Measurements from ENCODE around the gene ATP11A. TPM values are rescaled to one million over a fixed set of nuclear protein-coding genes. Genes with fewer than 3 reads are reported as not detected.

ATP11A gene
- total RNA-seq, 1 experiment from 2014 or later = 9.4 TPM

GRCh38 chr13:112643759-112644459, 45.9 kb upstream of the ATP11A start:
- TF ChIP-seq CTCF (conservative IDR thresholded peaks at IDR 0.05; ENCODE audit: low read depth, low read length) = no peak
- CTCF ChIA-PET = no interaction called here
- intact Hi-C loops (cut with micrococcal nuclease; ENCODE audit: unreplicated experiment) = no loop called here

DNA sequence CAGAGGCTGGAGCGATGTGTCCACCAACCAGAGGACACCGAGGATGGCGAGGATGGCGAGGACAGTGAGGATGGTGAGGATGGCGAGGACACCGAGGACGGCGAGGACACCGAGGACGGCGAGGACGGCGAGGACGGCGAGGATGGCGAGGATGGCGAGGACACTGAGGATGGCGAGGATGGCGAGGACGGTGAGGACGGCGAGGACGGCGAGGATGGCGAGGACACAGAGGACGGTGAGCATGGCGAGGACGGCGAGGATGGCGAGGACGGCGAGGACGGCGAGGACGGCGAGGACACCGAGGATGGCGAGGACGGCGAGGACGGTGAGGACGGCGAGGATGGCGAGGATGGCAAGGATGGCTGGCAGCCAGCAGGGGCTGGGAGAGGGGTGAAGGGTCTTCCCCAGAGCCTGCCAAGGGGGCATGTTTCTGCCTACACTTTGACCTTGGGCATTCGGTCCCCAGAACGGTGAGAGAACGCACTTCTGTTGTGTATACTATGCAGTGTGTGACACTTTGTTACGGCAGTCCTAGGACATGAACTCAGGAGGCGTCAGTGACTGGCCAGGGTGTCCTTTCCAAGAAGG, 44.4 kb upstream of the ATP11A start:
- Histone ChIP-seq H3K36me3 (ENCODE audit: insufficient read depth, low read length, poor library complexity, severe bottlenecking) (no peaks in the 10 kb centered on the region), H3K4me3 (ENCODE audit: low read depth, low read length, poor library complexity, severe bottlenecking) (no peak overlapping the region), H3K27ac (ENCODE audit: low read depth, low read length, poor library complexity, severe bottlenecking) (no peak overlapping the region), H3K9me3 (ENCODE audit: low read depth, low read length, poor library complexity, severe bottlenecking) (no peaks in the 10 kb centered on the region), H3K4me1 (ENCODE audit: insufficient read depth, low read length, poor library complexity, severe bottlenecking) (no peaks in the 10 kb centered on the region), H3K27me3 (replicated peaks; ENCODE audit: insufficient read depth, low read depth, low read length, poor library complexity) (peaks cover under 1% of the 10 kb centered on the region)
- TF ChIP-seq CTCF (conservative IDR thresholded peaks at IDR 0.05; ENCODE audit: low read depth, low read length) (no peak), EZH2 (IDR thresholded peaks at IDR 0.05; ENCODE audit: borderline replicate concordance, low read depth, low read length, poor library complexity, severe bottlenecking) (no peak)
- no peak for DNase-seq (ENCODE audit: low spot score)
- CTCF ChIA-PET = no interaction called here
- POLR2A ChIA-PET (ENCODE audit: low non-redundant PET) = no interaction called here
- intact Hi-C loops (cut with micrococcal nuclease; ENCODE audit: unreplicated experiment) = no loop called here
- no TSS peak for BruUV-seq (replicated peaks)

More at GRCh38 chr13:112643759-112644459, 45.9 kb upstream of the ATP11A start:
- Histone ChIP-seq H3K36me3 (ENCODE audit: insufficient read depth, low read length, poor library complexity, severe bottlenecking) (no peaks in the 10 kb centered on the region), H3K4me1 (ENCODE audit: insufficient read depth, low read length, poor library complexity, severe bottlenecking) (no peaks in the 10 kb centered on the region), H3K27ac (ENCODE audit: low read depth, low read length, poor library complexity, severe bottlenecking) (no peak overlapping the region), H3K9me3 (ENCODE audit: low read depth, low read length, poor library complexity, severe bottlenecking) (no peaks in the 10 kb centered on the region), H3K27me3 (replicated peaks; ENCODE audit: insufficient read depth, low read depth, low read length, poor library complexity) (peaks cover 15% of the 10 kb centered on the region), H3K4me3 (ENCODE audit: low read depth, low read length, poor library complexity, severe bottlenecking) (no peak overlapping the region)
- DNase-seq (ENCODE audit: low spot score) = no peak
- BruUV-seq (replicated peaks) = no TSS peak
- POLR2A ChIA-PET (ENCODE audit: low non-redundant PET) = no interaction called here

- Histone ChIP-seq H3K27me3 (replicated peaks; ENCODE audit: insufficient read depth, low read depth, low read length, poor library complexity) (no peaks in the 10 kb centered on the region), H3K36me3 (ENCODE audit: insufficient read depth, low read length, poor library complexity, severe bottlenecking) (no peaks in the 10 kb centered on the region), H3K9me3 (ENCODE audit: low read depth, low read length, poor library complexity, severe bottlenecking) (no peaks in the 10 kb centered on the region), H3K4me1 (ENCODE audit: insufficient read depth, low read length, poor library complexity, severe bottlenecking) (peaks cover 5% of the 10 kb centered on the region), H3K27ac (ENCODE audit: low read depth, low read length, poor library complexity, severe bottlenecking) (no peak overlapping the region), H3K4me3 (ENCODE audit: low read depth, low read length, poor library complexity, severe bottlenecking) (no peak overlapping the region)
- DNase-seq (ENCODE audit: low spot score) = no peak
- ChIA-PET CTCF (no interaction called here), POLR2A (ENCODE audit: low non-redundant PET) (no interaction called here)
- BruUV-seq (replicated peaks) = no TSS peak
- intact Hi-C loops (cut with micrococcal nuclease; ENCODE audit: unreplicated experiment) = no loop called here
- TF ChIP-seq EZH2 (IDR thresholded peaks at IDR 0.05; ENCODE audit: borderline replicate concordance, low read depth, low read length, poor library complexity, severe bottlenecking) (no peak), CTCF (conservative IDR thresholded peaks at IDR 0.05; ENCODE audit: low read depth, low read length) (no peak)
Measured at GRCh38 chr13:112647256-112647655, 42.6 kb upstream of the ATP11A start.
